A673 (cell line): ENCODE data around the gene RAPGEF4. TPM values are rescaled to one million over a fixed set of nuclear protein-coding genes. Genes with fewer than 3 reads are reported as not detected.

Experiments used
- BruUV-seq: library from RNA; stranded (reverse); fragments of 400-500 nt; replicated peaks from 2 replicates; lab custom pipeline; 2021; lab: Mats Ljungman, UMichigan
- CTCF ChIA-PET: fragments of 300-600 bp; sonication (Branson Sonifier 250); formaldehyde crosslinking; loops from one replicate; lab custom pipeline; 2022; ENCODE audit warnings: antibody characterized with exemption; lab: Charles Lee
- POLR2A ChIA-PET: fragments of 300-600 bp; sonication (Branson Sonifier 250); formaldehyde crosslinking; loops from one replicate; lab custom pipeline; 2022; ENCODE audit warnings: antibody characterized with exemption; ENCODE audit not compliant: low non-redundant PET; lab: Charles Lee
- DNase-seq: peaks from one replicate; pipeline ENCODE4 v3.0.0-alpha.2; 2015; ENCODE audit warnings: low spot score
- H3K27ac ChIP-seq: fragments of 200-600 bp; sonication (generic); 2 replicates; pipeline ENCODE4 v1.5.1; 2016; ENCODE audit warnings: mixed run types, low read depth, mild to moderate bottlenecking, mixed read lengths, antibody characterized with exemption, low read length; ENCODE audit not compliant: poor library complexity, severe bottlenecking
- H3K27me3 ChIP-seq: fragments of 200-600 bp; sonication (generic); replicated peaks from 2 replicates; pipeline ENCODE4 v1.6.1; 2017; ENCODE audit warnings: mixed run types, low read depth, mild to moderate bottlenecking, mixed read lengths, antibody characterized with exemption, low read length; ENCODE audit not compliant: insufficient read depth, poor library complexity
- H3K36me3 ChIP-seq: fragments of 200-600 bp; sonication (generic); 2 replicates; pipeline ENCODE4 v1.6.1; 2016; ENCODE audit warnings: mixed run types, mild to moderate bottlenecking, mixed read lengths, antibody characterized with exemption, low read length; ENCODE audit not compliant: insufficient read depth, poor library complexity, severe bottlenecking
- H3K4me1 ChIP-seq: fragments of 200-600 bp; sonication (generic); 2 replicates; pipeline ENCODE4 v1.6.1; 2017; ENCODE audit warnings: mixed run types, mild to moderate bottlenecking, mixed read lengths, antibody characterized with exemption, low read length; ENCODE audit not compliant: insufficient read depth, poor library complexity, severe bottlenecking
- H3K4me3 ChIP-seq: fragments of 200-600 bp; sonication (generic); 2 replicates; pipeline ENCODE4 v1.5.1; 2016; ENCODE audit warnings: low read depth, mixed run types, mild to moderate bottlenecking, mixed read lengths, low read length; ENCODE audit not compliant: poor library complexity, severe bottlenecking
- H3K9me3 ChIP-seq: fragments of 200-600 bp; sonication (generic); 2 replicates; pipeline ENCODE4 v1.6.1; 2016; ENCODE audit warnings: mixed run types, low read depth, mild to moderate bottlenecking, mixed read lengths, antibody characterized with exemption, low read length; ENCODE audit not compliant: poor library complexity, severe bottlenecking
- CTCF ChIP-seq: fragments of 300-800, 200-600 bp; sonication (generic); conservative IDR thresholded peaks from 2 replicates; pipeline ENCODE4 v1.5.1; 2017; ENCODE audit warnings: low read depth, mild to moderate bottlenecking, antibody characterized with exemption, low read length, moderate library complexity, mixed read lengths
- EZH2 ChIP-seq: fragments of 200-600 bp; sonication (generic); IDR thresholded peaks from 2 replicates; pipeline ENCODE4 v1.6.1; 2017; ENCODE audit warnings: borderline replicate concordance, low read depth, mild to moderate bottlenecking, mixed read lengths, antibody characterized with exemption, low read length; ENCODE audit not compliant: poor library complexity, severe bottlenecking
- intact Hi-C: fragments of 100-400 bp; cut with micrococcal nuclease; formaldehyde crosslinking; loops from one replicate; pipeline ENCODE4 v1.10.0; 2022; ENCODE audit not compliant: unreplicated experiment
- total RNA-seq: library from RNA; stranded (reverse); gene quantifications from 2 replicates; pipeline ENCODE4 v1.2.3, GENCODE V29; 2021

RAPGEF4 gene
- total RNA-seq, 1 experiment from 2014 or later, result 0.26 TPM

DNA sequence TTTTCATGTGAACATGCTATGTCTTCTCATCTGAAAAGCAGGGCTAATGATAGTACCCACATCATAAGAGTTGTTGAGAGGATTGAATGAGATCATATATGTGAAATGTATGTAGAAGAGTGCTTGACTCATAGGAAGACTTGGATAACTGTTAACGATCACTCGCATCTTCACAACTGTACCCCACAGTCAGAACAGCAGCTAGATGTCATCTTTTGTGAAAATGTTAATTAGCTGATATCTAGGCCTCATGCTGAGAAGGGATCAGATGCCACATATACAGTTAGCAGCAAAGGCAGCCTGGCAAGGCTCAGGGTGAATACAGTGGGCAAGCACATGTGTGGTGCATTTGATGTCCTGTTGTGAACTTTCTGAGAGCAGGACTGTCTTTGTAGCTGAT is 364.2 kb downstream of the RAPGEF4 start:
- no peak overlapping the region for H3K4me3 ChIP-seq
- intact Hi-C loops, result no loop called here
- H3K27ac ChIP-seq, result no peak overlapping the region
- no peaks in the 10 kb centered on the region for H3K27me3 ChIP-seq
- H3K4me1 ChIP-seq, result no peaks in the 10 kb centered on the region
- POLR2A ChIA-PET, result no interaction called here
- CTCF ChIA-PET, result no interaction called here
- no peak for TF ChIP-seq CTCF
- TF ChIP-seq EZH2, result no peak
- H3K9me3 ChIP-seq, result no peaks in the 10 kb centered on the region
- no peak for DNase-seq
- no peaks in the 10 kb centered on the region for H3K36me3 ChIP-seq
- no TSS peak for BruUV-seq

DNA sequence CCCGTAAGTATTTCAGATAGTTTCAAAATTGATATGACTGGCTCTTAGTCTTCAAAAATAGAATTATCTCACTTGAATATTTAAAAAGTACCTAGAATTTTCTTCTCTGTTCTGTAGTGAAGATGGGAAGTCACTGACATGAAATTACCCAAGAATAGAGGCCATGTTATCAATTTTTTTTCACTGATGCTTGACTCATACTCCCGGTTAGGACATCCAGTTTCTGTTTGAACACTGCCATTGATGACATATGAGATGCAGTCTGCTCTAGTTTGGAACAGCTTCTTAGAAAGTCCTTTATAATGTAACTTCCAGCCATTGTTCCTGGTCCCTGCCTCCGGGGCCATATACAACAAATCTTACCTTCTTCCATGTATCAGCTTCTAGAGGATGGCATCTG is 366.0 kb downstream of the RAPGEF4 start:
- no peaks in the 10 kb centered on the region for H3K36me3 ChIP-seq
- H3K27ac ChIP-seq, result no peak overlapping the region
- H3K9me3 ChIP-seq, result no peaks in the 10 kb centered on the region
- TF ChIP-seq EZH2 (no peak), CTCF (no peak)
- no peaks in the 10 kb centered on the region for H3K27me3 ChIP-seq
- DNase-seq, result no peak
- CTCF ChIA-PET, result no interaction called here
- intact Hi-C loops, result no loop called here
- BruUV-seq, result no TSS peak
- no peak overlapping the region for H3K4me3 ChIP-seq
- no peaks in the 10 kb centered on the region for H3K4me1 ChIP-seq
- POLR2A ChIA-PET, result no interaction called here

Other genes with a start within 250 kb of the RAPGEF4 start
- 6.8 and 12.7 TPM in 2 replicates for gene PDK1, start 179.8 kb upstream of the RAPGEF4 start, total RNA-seq